PFSK-1 (cell line): Measurements from ENCODE around the gene NPM3.

Experiments
- FOXP2 ChIP-seq: optimal IDR thresholded peaks from 2 replicates; pipeline ENCODE3; 2011; ENCODE audit warnings: borderline replicate concordance, control low read depth, inconsistent platforms; ENCODE audit not compliant: insufficient read depth; ENCODE audit errors: extremely low read length, extremely low read depth
- POLR2AphosphoS5 ChIP-seq: IDR thresholded peaks from 2 replicates; pipeline ENCODE4 v1.6.1; 2012; ENCODE audit warnings: low read depth, mild to moderate bottlenecking, control low read depth, low read length, moderate library complexity
- SIN3A ChIP-seq: IDR thresholded peaks from 2 replicates; pipeline ENCODE4 v1.6.1; 2012; ENCODE audit warnings: mild to moderate bottlenecking, low read length, moderate library complexity, borderline replicate concordance; ENCODE audit not compliant: insufficient read depth
- TAF1 ChIP-seq: IDR thresholded peaks from 2 replicates; pipeline ENCODE4 v1.6.1; 2012; ENCODE audit warnings: low read length, control low read depth, borderline replicate concordance; ENCODE audit not compliant: insufficient read depth
- TF ChIP-seq, protein P1 (sequence below), 2 experiments: IDR thresholded peaks; 2 replicates each; pipeline versions ENCODE4 v1.6.1 to v1.8.0; 2011 to 2012; ENCODE audit warnings: low read depth in 2 of 2, low read length in 2 of 2, control low read depth in 1 of 2, inconsistent platforms in 1 of 2, mild to moderate bottlenecking in 1 of 2, moderate library complexity in 1 of 2; ENCODE audit not compliant: insufficient read depth in 1 of 2

NPM3 gene

DNA sequence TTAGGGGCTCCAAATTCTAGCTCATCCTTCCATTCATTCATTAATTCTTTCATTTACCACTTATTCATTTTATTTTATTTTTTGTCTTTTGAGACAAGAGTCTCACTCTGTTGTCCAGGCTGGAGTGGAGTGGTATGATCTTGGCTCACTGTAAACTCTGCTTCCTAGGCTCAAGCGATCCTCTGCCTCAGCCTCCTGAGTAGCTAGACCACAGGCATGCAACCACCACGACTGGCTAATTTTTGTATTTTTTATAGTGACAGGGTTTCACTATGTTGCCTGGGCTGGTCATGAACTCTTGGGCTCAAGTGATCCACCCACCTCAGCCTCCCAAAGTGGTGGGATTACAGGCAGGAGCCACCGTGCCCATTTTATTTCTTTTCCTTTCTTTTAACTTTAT lies 39.0 kb downstream of the NPM3 start:
- TF ChIP-seq POLR2AphosphoS5 = no peak
- no peak for TF ChIP-seq TAF1
- TF ChIP-seq SIN3A = no peak
- TF ChIP-seq, protein P1, sequence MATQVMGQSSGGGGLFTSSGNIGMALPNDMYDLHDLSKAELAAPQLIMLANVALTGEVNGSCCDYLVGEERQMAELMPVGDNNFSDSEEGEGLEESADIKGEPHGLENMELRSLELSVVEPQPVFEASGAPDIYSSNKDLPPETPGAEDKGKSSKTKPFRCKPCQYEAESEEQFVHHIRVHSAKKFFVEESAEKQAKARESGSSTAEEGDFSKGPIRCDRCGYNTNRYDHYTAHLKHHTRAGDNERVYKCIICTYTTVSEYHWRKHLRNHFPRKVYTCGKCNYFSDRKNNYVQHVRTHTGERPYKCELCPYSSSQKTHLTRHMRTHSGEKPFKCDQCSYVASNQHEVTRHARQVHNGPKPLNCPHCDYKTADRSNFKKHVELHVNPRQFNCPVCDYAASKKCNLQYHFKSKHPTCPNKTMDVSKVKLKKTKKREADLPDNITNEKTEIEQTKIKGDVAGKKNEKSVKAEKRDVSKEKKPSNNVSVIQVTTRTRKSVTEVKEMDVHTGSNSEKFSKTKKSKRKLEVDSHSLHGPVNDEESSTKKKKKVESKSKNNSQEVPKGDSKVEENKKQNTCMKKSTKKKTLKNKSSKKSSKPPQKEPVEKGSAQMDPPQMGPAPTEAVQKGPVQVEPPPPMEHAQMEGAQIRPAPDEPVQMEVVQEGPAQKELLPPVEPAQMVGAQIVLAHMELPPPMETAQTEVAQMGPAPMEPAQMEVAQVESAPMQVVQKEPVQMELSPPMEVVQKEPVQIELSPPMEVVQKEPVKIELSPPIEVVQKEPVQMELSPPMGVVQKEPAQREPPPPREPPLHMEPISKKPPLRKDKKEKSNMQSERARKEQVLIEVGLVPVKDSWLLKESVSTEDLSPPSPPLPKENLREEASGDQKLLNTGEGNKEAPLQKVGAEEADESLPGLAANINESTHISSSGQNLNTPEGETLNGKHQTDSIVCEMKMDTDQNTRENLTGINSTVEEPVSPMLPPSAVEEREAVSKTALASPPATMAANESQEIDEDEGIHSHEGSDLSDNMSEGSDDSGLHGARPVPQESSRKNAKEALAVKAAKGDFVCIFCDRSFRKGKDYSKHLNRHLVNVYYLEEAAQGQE (IDR thresholded peaks at IDR 0.05; ENCODE audit: insufficient read depth in 1 of 2, low read depth in 2 of 2, low read length in 2 of 2) = no peak
- no peak for TF ChIP-seq FOXP2

- TF ChIP-seq, protein P1 (IDR thresholded peaks at IDR 0.05; ENCODE audit: insufficient read depth in 1 of 2, low read depth in 2 of 2, low read length in 2 of 2) = no peak
- TF ChIP-seq TAF1 = no peak
- TF ChIP-seq FOXP2 = no peak
- no peak for TF ChIP-seq POLR2AphosphoS5
- no peak for TF ChIP-seq SIN3A
Measured at GRCh38 chr10:101741938-101742337, 41.3 kb downstream of the NPM3 start.

- no peak for TF ChIP-seq POLR2AphosphoS5
- TF ChIP-seq, protein P1 (IDR thresholded peaks at IDR 0.05; ENCODE audit: insufficient read depth in 1 of 2, low read depth in 2 of 2, low read length in 2 of 2) = no peak
- TF ChIP-seq TAF1 = no peak
- no peak for TF ChIP-seq FOXP2
- TF ChIP-seq SIN3A = no peak
Measured at GRCh38 chr10:101736666-101737065, 46.6 kb downstream of the NPM3 start.

GRCh38 chr10:101732096-101732495 lies 51.1 kb downstream of the NPM3 start:
- TF ChIP-seq FOXP2 (no peak), TAF1 (no peak), SIN3A (no peak), POLR2AphosphoS5 (no peak)
- TF ChIP-seq, protein P1 (IDR thresholded peaks at IDR 0.05; ENCODE audit: insufficient read depth in 1 of 2, low read depth in 2 of 2, low read length in 2 of 2) = no peak
